DOHH2 (cell line): ENCODE measurements around the gene ZSWIM8.
"Not testable (repeated sequence)": the region's sequence is repeated elsewhere in the genome, so short reads cannot be mapped to it uniquely, and the experiment has no call there.

ENCODE experiments used
- H3F3A ChIP-seq: fragments of 200-600 bp; sonication (generic), shearing (Covaris generic); 2 replicates; pipeline ENCODE4 v1.6.0; 2016; ENCODE audit warnings: antibody characterized with exemption, mild to moderate bottlenecking; ENCODE audit not compliant: control insufficient read depth, insufficient read depth
- H3K27ac ChIP-seq: fragments of 200-600 bp; sonication (generic); 2 replicates; pipeline ENCODE4 v1.5.1; 2014; ENCODE audit warnings: low read depth, mild to moderate bottlenecking, low read length, moderate library complexity
- H3K27me3 ChIP-seq: fragments of 200-600 bp; sonication (generic); 2 replicates; pipeline ENCODE4 v1.6.1; 2014; ENCODE audit warnings: mild to moderate bottlenecking, low read length, mixed read lengths; ENCODE audit not compliant: control insufficient read depth
- H3K36me3 ChIP-seq: fragments of 200-600 bp; sonication (generic); 2 replicates; pipeline ENCODE4 v1.6.1; 2014; ENCODE audit warnings: mild to moderate bottlenecking, low read length, moderate library complexity, mixed read lengths; ENCODE audit not compliant: control insufficient read depth
- H3K4me1 ChIP-seq: fragments of 200-600 bp; sonication (generic); 2 replicates; pipeline ENCODE4 v1.6.1; 2014; ENCODE audit warnings: mild to moderate bottlenecking, low read length, mixed read lengths; ENCODE audit not compliant: control insufficient read depth
- H3K4me2 ChIP-seq: fragments of 200-600 bp; sonication (generic); 2 replicates; pipeline ENCODE4 v1.6.0; 2014; ENCODE audit warnings: mild to moderate bottlenecking, low read length, moderate library complexity
- H3K4me3 ChIP-seq: fragments of 200-600 bp; sonication (generic); 2 replicates; pipeline ENCODE4 v1.5.1; 2014; ENCODE audit warnings: mild to moderate bottlenecking, low read length, mixed read lengths
- H3K79me2 ChIP-seq: fragments of 200-600 bp; sonication (generic); 2 replicates; pipeline ENCODE4 v1.6.1; 2014; ENCODE audit warnings: mild to moderate bottlenecking, low read length, mixed read lengths; ENCODE audit not compliant: control insufficient read depth
- H3K9me2 ChIP-seq: fragments of 200-600 bp; sonication (generic); replicated peaks from 2 replicates; pipeline ENCODE4 v1.6.1; 2014; ENCODE audit warnings: mild to moderate bottlenecking, low read length, mixed read lengths; ENCODE audit not compliant: control insufficient read depth
- H3K9me3 ChIP-seq: fragments of 200-600 bp; sonication (generic); 2 replicates; pipeline ENCODE4 v1.6.1; 2014; ENCODE audit warnings: antibody characterized with exemption, low read length, mixed read lengths; ENCODE audit not compliant: control insufficient read depth, insufficient read depth
- H4K20me1 ChIP-seq: fragments of 200-600 bp; sonication (generic); 2 replicates; pipeline ENCODE4 v1.6.0; 2014; ENCODE audit warnings: low read depth, mild to moderate bottlenecking, antibody characterized with exemption, low read length, moderate library complexity; ENCODE audit not compliant: control insufficient read depth, insufficient read depth
- EZH2phosphoT487 ChIP-seq: fragments of 200-600 bp; sonication (generic); IDR thresholded peaks from 2 replicates; pipeline ENCODE4 v1.6.1; 2017; ENCODE audit warnings: borderline replicate concordance, mild to moderate bottlenecking, antibody characterized with exemption, low read length, moderate library complexity, mixed read lengths
- TF ChIP-seq, protein P1 (sequence below): fragments of 200-600 bp; sonication (generic); IDR thresholded peaks from one replicate; pipeline ENCODE4 v1.5.1; 2014; ENCODE audit warnings: antibody characterized with exemption, mild to moderate bottlenecking, low read depth, low read length; ENCODE audit not compliant: poor library complexity, severe bottlenecking

Gene ZSWIM8

DNA sequence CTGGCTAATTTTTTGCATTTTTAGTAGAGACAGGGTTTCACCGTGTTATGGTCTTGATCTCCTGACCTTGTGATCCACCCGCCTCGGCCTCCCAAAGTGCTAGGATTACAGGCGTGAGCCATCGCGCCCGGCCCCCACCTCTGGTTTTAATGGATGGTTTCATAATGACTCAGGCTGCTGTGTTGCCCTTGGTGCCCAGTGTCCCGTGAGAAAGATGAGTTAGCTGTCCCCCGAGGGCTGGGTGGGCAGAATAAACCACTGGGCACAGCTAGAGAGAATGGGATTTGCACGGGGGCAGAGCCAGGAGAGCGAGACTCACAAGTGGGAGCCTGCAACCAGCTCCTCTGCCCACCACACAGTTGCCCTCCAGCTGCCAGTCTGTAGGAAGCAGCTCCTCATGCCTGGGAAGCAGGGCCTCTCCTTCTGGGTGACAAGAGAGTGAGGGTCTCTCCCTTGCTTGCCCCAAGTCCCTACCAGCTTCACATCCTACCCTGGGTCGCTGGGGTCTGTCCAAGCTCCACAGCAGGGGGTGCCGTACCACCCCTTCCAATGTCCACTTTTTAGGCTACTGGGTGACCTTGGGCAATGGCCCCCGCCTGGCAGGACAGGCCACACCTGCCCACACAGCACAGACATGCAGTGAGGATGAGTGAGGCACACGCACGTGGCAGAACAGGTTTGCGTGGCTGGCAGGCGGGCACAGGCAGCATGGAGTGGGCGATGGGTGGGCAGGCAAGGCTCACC, 42.1 kb downstream of the ZSWIM8 start:
- no peak overlapping the region for H3K4me3 ChIP-seq
- H4K20me1 ChIP-seq = no peaks in the 10 kb centered on the region
- H3K4me1 ChIP-seq = no peaks in the 10 kb centered on the region
- H3K27me3 ChIP-seq = no peaks in the 10 kb centered on the region
- H3F3A ChIP-seq = no peaks in the 10 kb centered on the region
- no peaks in the 10 kb centered on the region for H3K79me2 ChIP-seq
- H3K27ac ChIP-seq = no peak overlapping the region
- H3K9me2 ChIP-seq = no peaks in the 10 kb centered on the region
- no peak overlapping the region for H3K4me2 ChIP-seq
- H3K9me3 ChIP-seq = no peaks in the 10 kb centered on the region
- no peak for TF ChIP-seq EZH2phosphoT487
- TF ChIP-seq, protein P1, sequence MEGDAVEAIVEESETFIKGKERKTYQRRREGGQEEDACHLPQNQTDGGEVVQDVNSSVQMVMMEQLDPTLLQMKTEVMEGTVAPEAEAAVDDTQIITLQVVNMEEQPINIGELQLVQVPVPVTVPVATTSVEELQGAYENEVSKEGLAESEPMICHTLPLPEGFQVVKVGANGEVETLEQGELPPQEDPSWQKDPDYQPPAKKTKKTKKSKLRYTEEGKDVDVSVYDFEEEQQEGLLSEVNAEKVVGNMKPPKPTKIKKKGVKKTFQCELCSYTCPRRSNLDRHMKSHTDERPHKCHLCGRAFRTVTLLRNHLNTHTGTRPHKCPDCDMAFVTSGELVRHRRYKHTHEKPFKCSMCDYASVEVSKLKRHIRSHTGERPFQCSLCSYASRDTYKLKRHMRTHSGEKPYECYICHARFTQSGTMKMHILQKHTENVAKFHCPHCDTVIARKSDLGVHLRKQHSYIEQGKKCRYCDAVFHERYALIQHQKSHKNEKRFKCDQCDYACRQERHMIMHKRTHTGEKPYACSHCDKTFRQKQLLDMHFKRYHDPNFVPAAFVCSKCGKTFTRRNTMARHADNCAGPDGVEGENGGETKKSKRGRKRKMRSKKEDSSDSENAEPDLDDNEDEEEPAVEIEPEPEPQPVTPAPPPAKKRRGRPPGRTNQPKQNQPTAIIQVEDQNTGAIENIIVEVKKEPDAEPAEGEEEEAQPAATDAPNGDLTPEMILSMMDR = no peak
- H3K36me3 ChIP-seq = no peaks in the 10 kb centered on the region

GRCh38 chr10:73828161-73828560, 42.8 kb downstream of the ZSWIM8 start:
- H3K9me3 ChIP-seq = no peaks in the 10 kb centered on the region
- H3K4me3 ChIP-seq = no peak overlapping the region
- H3K9me2 ChIP-seq = no peaks in the 10 kb centered on the region
- no peaks in the 10 kb centered on the region for H4K20me1 ChIP-seq
- H3K4me1 ChIP-seq = peaks cover 1% of the 10 kb centered on the region
- no peak overlapping the region for H3K4me2 ChIP-seq
- H3K79me2 ChIP-seq = no peaks in the 10 kb centered on the region
- H3K27ac ChIP-seq = no peak overlapping the region
- no peaks in the 10 kb centered on the region for H3K36me3 ChIP-seq
- no peaks in the 10 kb centered on the region for H3K27me3 ChIP-seq
- no peaks in the 10 kb centered on the region for H3F3A ChIP-seq
- TF ChIP-seq, protein P1 = no peak
- TF ChIP-seq EZH2phosphoT487 = no peak

DNA sequence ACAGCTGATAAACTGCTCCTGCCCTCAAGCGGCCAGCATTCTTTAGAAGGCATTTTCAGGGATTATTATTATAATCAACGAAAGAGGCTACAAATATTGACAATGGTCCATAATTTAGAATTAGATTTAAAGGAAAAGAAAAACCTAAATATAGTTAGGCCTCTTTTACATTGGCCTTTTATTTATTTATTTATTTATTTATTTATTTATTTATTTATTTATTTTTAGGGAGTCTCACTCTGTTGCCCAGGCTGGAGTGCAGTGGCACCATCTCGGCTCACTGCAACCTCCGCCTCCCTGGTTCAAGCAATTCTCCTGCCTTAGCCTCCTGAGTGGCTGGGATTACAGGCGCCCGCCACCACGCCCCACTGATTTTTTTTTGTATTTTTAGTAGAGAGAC, 43.7 kb downstream of the ZSWIM8 start:
- H3F3A ChIP-seq, H3K4me2 ChIP-seq, H3K4me1 ChIP-seq, H3K79me2 ChIP-seq, H3K9me2 ChIP-seq, H4K20me1 ChIP-seq, H3K27ac ChIP-seq, H3K9me3 ChIP-seq, H3K36me3 ChIP-seq, H3K4me3 ChIP-seq, H3K27me3 ChIP-seq: not testable (repeated sequence)

DNA sequence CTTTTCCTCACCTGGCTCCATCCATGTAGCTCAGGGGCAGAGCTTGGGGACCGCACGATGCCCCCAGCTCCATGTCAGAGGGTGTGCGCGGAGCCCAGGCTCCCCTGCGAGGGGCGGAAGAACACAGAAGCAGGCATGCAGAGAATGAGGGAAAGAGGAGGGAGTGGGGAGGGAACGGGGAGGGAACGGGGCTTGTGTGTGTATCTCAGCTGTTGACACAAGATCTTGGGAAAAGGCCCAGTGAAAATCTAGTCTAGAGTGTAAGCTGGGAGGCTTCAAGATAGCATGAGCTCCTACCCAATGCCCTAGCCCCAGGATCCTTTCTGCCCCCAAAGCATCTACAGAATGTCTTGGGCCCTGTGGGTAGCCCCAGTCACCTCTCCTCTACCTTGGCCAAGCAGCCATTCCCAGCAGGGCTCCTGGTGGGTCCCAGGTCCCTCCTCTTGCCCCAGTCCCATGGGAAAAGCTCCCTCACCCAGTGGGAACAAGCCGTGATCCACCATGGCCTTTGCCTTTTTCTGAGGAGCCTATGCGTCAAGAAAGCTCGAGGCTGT, 51.1 kb downstream of the ZSWIM8 start:
- Histone ChIP-seq H3K4me1 (peaks cover 6% of the 10 kb centered on the region), H3F3A (no peaks in the 10 kb centered on the region), H3K9me2 (no peaks in the 10 kb centered on the region), H3K27me3 (no peaks in the 10 kb centered on the region), H3K27ac (no peak overlapping the region), H3K9me3 (no peaks in the 10 kb centered on the region), H3K4me2 (no peak overlapping the region), H3K79me2 (no peaks in the 10 kb centered on the region), H4K20me1 (no peaks in the 10 kb centered on the region), H3K4me3 (no peak overlapping the region), H3K36me3 (no peaks in the 10 kb centered on the region)
- no peak for TF ChIP-seq EZH2phosphoT487
- TF ChIP-seq, protein P1 = no peak
